HG03460 (cell line): Measurements from ENCODE around the gene AEBP1.

Source experiments
- ATAC-seq: cut with Tn5 transposase; IDR thresholded peaks from one replicate; pipeline ENCODE4 v1.9.1; 2021; ENCODE audit not compliant: unreplicated experiment

The AEBP1 gene

DNA sequence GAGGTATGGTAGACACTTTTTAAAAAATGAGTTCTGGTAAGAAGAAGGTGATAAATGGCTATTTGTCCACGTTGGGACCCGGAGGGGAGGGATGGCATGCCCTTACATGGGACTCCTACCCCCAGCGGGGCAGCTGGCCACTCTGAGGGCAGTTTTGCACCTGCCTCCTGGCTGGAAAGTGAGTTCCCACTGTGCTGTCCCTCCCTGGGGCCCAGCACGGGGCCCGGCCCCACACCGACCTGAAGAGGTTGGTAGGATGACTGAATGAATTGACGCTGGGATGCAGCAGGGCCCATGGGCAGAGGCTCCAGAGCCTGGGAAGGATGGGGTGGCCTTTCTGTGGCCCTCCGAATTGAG, 601 bp upstream of the AEBP1 start:
- no peak for ATAC-seq

DNA sequence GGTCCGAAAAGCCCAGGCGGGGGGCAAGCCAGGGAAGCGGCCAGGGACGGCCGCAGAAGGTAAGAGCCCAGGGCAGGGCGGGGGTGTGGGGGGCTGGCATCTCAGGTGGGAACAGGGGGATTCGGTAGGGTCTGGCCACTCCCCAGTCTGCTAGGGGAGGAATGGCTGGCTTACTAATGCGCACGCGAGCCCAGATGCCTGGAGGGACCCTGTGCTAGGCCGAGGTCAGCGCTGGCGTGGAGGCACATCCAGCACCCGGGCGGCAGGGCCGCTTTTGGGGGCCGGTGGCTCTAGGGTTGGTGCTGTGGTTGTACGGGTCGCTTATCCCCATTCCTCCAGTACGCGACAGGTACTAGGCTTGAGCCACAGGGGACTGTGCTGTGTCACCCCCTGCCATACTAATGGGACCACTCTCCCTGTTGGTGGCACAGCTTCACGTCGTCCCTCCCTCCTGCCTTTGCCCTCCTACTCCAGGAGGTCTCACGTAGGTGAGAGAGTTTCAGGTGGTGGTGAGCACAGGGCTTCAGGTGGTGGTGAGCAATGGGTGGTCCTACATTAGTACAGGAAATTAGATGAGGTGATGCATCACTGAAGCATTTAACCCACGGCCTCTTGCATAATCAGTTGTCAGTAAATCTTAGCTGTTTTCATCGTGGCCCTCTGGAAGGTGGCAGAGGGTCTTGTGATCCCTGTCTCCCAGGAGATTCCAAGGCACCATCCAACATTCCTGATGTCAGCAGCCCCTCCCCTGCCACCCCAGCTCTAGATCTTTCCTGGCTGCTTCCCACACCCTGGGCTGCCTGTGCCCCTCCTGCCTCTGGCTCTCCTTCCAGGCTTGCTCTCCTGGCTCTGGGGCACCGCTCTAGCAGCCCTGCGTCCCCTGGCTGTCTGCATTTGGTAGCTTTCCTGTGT, 971 bp downstream of the AEBP1 start:
- no peak for ATAC-seq

DNA sequence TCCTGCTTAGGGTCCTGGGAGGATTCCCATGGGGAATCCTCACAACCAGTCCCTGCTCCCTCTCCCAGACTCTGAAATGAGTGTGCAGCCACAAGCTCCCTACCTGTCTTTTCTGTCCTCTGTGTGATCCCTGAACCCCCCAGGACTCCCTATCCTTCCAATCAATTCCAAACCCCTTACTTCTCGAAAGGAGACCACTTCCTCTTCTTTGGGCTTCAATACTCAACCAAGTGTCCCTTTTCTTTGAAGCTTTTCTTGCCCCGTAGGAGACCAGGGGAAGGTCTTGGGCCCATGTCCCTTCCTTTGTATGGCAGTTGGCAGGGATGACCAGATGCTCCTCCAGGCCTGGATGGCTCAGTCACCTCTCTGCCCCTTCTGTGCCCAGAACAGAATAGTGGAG, 1.7 kb downstream of the AEBP1 start:
- no peak for ATAC-seq

DNA sequence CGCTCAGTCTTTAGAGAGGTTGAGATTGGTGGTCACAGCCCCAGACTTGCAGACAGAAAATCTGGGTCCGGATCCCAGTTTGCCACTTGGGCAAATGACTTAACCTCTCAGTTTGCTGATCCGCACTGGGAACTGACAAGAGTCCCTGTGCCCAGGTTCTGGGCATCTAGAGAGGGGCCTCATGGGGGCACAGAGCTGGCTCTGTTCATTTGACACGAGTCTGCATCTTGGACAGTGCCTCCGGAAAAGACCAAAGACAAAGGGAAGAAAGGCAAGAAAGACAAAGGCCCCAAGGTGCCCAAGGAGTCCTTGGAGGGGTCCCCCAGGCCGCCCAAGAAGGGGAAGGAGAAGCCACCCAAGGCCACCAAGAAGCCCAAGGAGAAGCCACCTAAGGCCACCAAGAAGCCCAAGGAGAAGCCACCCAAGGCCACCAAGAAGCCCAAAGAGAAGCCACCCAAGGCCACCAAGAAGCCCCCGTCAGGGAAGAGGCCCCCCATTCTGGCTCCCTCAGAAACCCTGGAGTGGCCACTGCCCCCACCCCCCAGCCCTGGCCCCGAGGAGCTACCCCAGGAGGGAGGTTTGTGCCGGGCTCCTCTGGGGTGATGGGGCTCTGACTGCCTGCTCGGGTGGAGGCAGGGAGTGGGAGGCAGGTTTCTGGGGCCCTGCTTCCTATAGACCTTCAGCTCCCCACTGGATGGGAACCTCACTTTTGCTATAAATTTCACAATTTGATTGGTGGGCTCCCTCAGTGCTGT, 2.3 kb downstream of the AEBP1 start:
- ATAC-seq, result no peak

DNA sequence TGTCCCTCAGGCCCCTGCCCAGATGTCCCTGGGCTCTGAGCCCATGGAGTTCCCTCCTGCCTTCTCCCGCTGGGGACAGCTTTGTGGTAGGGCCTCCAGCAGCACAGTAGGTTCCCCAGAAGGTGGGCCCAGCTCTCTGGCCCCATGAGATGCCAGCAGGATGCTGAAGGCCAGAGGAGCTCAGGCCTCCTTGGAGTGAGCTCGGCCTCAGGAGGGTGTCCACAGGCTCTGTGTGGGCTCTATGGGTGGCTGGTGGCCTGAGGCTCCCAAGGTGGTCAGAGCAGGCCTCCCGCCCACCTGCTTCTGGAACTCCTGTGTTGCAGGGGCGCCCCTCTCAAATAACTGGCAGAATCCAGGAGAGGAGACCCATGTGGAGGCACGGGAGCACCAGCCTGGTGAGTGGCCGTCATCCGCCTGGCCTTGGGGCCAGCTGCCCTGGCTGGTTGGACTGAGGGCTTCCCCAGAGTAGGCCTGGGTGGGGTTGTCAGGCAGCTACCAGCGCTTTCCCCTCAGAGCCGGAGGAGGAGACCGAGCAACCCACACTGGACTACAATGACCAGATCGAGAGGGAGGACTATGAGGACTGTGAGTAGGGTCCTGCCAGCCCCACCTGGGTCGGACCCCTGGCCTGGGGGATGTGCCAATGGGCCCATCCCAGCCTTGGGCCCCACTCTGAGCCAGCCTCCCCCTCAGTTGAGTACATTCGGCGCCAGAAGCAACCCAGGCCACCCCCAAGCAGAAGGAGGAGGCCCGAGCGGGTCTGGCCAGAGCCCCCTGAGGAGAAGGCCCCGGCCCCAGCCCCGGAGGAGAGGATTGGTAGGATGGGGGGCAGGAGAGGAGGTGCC, 3.2 kb downstream of the AEBP1 start:
- ATAC-seq, result no peak

DNA sequence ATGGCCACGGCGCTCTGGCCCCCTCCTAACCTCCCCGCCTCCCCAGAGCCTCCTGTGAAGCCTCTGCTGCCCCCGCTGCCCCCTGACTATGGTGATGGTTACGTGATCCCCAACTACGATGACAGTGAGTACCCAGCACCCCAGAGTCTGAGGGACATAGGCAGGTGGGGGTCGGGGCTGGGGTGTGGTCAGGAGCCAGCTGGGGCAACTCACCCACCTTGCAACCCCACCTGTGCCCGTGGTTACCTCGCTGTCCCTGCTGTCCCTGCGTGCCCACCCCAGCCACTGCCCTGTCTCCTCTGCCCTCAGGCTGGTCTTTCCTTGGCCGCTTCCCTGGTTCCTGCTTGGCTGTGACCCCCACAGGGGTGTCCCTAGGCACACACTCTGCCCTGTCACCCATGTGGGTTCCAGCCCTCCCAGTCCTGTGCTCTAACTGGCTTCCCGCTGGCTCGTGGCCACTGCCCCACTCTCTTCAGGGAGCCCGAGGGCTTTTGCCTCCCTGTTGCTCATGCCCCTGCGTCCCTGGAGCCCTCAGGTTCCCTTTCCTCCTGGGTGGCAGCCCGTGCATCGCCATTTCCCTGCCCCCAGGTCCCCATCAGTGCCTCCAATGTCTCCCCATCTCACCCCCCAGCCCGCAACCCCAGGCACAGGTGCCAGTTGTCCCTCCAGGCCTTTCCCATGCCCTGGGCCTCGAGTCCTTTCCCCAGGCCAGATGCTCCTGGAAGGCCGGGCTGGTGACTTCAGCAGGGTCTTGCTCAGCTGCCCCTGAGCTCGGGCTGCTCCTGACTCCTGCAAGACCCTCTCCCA, 4.0 kb downstream of the AEBP1 start:
- no peak for ATAC-seq

DNA sequence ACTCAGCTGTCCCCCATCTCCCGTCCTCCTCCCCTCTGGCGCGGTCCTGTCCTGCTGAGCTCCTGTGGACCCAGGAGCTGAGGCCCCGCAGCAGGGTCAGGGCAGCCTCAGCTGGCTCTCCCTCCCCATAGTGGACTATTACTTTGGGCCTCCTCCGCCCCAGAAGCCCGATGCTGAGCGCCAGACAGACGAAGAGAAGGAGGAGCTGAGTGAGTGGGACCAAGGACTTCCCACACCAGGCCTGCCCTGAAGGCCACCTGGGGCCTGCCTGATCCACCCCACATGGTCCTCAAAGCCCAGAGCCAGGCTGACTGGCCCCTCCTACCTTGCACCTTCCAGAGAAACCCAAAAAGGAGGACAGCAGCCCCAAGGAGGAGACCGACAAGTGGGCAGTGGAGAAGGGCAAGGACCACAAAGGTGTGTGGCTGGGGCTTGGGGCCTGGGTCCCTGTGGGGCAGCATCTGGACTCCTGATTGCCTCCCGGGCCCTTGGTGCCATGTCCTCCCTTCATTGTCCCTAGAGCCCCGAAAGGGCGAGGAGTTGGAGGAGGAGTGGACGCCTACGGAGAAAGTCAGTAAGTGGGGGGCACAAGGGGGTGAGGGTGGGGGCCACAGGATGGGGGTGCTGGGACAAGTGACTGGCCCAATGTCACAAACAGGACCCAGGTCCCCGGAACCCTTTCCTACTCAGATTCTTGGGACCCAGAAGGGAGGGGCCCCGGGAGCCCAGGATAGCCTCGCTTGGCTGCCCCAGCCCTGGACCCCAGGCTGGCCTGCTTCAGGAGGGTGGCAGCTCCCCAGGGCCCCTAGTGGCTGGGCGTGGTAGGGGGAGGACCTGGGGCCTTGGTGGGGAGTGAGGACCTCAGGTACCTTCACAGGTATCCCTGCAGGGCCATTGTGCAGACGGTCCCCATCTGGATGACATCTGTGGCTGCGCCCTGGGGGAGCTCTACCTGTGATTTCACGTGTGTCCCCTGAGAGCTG, 4.9 kb downstream of the AEBP1 start:
- no peak for ATAC-seq

DNA sequence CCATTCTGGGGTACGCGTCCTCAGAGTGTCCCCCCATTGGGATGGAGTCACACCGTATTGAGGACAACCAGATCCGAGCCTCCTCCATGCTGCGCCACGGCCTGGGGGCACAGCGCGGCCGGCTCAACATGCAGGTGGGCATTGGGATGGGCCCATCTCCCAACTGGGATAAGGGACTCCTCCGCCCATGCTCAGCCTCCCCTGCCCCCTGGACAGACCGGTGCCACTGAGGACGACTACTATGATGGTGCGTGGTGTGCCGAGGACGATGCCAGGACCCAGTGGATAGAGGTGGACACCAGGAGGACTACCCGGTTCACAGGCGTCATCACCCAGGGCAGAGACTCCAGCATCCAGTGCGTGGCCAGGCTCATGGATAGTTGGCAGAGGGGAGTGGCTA, 5.8 kb downstream of the AEBP1 start:
- no peak for ATAC-seq

DNA sequence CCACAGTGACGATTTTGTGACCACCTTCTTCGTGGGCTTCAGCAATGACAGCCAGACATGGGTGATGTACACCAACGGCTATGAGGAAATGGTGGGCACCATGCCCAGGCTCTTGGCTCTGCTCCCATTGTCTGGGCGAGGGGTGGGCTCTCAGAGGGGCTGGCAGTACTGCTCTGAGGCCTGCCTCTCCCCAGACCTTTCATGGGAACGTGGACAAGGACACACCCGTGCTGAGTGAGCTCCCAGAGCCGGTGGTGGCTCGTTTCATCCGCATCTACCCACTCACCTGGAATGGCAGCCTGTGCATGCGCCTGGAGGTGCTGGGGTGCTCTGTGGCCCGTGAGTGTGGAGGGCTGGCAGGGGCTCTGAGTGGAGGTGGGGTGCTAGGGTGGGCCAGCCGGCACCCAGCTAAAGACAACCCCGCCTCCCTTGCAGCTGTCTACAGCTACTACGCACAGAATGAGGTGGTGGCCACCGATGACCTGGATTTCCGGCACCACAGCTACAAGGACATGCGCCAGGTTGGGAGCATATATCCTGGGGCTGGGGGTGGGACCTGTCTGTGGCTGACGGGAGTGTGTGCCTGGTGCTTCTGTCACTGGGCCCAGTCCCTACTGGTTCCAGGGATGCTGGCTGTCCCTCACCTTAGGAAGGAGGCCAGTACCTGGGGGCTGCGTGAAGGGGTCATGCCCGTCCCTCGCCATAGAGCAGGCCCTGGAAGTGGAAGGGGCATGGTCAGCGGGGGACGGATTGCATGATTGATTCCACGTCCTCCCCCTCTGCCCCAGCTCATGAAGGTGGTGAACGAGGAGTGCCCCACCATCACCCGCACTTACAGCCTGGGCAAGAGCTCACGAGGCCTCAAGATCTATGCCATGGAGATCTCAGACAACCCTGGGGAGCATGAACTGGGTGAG, 6.8 kb downstream of the AEBP1 start:
- no peak for ATAC-seq

DNA sequence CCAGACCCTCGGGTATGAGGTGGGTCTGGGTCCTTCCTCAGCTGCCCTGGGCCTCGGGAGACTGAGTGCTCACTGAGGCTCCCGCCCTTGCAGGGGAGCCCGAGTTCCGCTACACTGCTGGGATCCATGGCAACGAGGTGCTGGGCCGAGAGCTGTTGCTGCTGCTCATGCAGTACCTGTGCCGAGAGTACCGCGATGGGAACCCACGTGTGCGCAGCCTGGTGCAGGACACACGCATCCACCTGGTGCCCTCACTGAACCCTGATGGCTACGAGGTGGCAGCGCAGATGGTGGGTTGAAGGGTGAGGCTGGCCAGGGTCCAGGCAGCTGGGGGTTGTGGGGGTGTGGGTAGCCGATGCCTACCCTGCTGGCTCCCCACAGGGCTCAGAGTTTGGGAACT, 7.6 kb downstream of the AEBP1 start:
- no peak for ATAC-seq

DNA sequence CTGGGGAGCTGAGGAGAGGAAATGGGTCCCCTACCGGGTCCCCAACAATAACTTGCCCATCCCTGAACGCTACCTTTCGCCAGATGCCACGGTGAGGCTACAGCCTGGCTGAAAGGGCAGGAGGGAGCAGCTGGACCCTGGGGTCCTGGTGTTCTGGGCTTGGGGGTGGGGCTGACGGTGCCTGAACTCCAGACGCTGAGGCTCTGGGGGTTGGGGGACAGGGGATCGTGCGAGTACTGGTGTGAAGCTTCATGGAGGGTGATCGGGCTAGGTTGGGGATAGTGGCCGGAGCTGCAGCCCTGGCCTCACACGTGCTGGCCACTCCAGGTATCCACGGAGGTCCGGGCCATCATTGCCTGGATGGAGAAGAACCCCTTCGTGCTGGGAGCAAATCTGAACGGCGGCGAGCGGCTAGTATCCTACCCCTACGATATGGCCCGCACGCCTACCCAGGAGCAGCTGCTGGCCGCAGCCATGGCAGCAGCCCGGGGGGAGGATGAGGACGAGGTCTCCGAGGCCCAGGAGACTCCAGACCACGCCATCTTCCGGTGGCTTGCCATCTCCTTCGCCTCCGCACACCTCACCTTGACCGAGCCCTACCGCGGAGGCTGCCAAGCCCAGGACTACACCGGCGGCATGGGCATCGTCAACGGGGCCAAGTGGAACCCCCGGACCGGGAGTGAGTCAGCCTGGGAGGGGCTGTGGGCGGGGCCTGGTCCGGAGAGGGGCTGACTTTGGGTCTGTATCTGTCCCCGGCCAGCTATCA, 8.3 kb downstream of the AEBP1 start:
- no peak for ATAC-seq

DNA sequence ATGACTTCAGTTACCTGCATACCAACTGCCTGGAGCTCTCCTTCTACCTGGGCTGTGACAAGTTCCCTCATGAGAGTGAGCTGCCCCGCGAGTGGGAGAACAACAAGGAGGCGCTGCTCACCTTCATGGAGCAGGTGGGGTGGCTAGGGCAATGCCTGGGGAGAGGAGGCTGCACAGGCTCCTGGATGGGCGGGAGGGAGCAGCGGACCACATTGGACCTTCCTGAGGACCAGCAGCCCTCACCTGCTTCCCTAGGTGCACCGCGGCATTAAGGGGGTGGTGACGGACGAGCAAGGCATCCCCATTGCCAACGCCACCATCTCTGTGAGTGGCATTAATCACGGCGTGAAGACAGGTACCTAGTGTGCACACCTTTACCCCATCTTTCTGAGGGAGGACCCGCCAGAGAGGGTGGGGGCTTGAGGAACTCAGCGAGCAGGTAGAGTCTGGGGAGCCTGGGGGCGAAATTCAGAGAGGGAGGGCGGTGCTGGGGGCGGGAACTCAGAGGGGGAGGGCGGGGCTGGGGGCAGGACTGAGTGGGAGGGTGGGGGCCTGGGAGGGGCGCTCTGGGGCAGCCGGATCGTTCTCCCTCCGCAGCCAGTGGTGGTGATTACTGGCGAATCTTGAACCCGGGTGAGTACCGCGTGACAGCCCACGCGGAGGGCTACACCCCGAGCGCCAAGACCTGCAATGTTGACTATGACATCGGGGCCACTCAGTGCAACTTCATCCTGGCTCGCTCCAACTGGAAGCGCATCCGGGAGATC, 9.0 kb downstream of the AEBP1 start:
- ATAC-seq, result no peak

DNA sequence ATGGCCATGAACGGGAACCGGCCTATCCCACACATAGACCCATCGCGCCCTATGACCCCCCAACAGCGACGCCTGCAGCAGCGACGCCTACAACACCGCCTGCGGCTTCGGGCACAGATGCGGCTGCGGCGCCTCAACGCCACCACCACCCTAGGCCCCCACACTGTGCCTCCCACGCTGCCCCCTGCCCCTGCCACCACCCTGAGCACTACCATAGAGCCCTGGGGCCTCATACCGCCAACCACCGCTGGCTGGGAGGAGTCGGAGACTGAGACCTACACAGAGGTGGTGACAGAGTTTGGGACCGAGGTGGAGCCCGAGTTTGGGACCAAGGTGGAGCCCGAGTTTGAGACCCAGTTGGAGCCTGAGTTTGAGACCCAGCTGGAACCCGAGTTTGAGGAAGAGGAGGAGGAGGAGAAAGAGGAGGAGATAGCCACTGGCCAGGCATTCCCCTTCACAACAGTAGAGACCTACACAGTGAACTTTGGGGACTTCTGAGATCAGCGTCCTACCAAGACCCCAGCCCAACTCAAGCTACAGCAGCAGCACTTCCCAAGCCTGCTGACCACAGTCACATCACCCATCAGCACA, 9.7 kb downstream of the AEBP1 start:
- ATAC-seq, result no peak

DNA sequence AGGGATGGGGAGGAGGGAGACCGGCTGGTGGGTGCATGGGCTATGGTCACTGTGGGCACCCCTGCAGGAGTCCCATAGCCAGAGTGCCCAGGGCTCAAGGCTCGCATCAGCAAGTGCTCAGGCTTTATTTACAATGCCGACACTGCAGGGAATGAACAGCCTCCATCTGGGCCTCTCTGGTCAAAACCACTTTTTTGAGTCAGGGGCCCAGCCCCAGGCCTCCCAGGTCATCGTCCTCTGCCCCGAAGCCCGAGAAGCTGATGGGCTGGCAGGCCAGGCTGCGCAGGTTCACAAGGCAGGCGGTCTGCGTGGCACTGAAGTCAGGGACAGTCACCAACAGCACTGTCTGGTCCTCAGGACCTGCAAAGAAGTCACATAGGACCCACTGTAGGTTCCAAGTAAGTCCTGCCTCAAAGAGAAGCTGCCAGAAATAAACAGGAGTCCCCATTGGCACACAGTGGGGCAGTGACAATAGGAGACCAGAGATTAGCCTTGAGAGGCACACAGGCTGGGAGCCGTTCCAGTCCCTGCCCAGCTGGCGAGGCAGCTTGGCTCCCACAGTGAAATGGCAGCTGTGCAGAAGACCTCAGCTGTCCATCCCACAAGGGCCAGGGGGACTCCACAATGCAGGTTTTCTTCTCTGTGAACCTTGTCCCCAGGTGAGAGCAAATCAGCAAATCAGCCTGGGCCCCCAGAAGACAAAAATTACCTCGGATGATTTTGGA, 10.6 kb downstream of the AEBP1 start:
- no peak for ATAC-seq

DNA sequence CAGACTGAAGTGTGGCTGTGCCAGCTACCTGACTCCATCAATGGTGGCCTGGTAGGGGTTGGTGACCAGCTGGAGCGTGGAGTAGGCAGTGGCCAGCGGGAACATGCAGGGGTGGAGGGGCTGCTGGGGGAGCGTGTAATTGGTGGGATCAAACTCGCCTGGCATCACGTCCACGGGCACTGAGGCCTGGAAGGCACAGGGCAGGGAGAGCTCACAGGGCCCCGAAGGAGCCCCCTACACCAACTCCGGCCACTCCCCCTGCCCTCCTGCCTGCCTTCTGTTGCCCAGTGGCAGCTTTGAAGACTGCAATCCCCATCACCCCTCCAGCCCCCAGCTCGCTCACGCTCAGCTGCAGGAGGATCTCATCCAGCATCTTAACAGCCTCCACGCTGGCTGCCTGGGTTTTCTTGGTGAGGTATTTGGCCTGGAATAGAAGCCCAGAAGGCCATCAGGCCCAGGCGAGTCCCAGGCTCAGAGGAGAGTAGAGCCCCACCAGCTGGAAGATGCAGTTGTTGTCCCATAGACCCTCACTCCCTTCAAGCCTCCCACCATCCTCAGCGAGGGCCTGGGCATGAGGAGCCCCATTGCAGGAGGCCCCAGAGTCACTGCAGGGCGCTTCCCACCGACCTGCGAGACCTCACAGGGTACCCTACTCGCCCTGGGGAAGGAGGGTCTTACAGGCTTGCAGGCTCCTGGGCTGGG, 12.1 kb downstream of the AEBP1 start:
- ATAC-seq, result no peak
